ENCODE measurements around the gene BBS10. TPM values are rescaled to one million over a fixed set of nuclear protein-coding genes. Genes with fewer than 3 reads are reported as not detected.
A peak's percentile ranks its signal among the peaks of the same experiment; 100 is the strongest.
"Not testable (repeated sequence)": the region's sequence is repeated elsewhere in the genome, so short reads cannot be mapped to it uniquely, and the experiment has no call there.

The BBS10 gene
- total RNA-seq, 1 donor: 13.8 TPM

DNA sequence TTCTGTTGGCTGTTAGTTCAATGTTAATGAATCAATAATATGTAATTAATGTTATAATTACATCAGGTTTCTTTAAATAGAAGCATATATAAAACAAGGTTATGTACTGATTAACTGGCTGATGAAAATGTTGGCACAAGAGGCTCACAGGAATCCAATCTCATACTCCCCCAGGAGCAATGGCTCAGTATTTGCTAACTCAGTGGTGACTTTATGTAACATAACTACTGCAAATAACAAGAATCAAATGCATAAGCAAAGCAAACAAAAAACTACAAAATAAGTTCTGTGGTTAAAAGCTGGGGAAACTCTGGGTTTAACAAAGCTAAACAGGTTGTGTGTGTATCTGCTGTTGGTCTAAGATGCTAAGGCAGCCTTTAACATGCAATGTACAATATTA is 27.7 kb upstream of the BBS10 start:
- TF ChIP-seq, protein P1, sequence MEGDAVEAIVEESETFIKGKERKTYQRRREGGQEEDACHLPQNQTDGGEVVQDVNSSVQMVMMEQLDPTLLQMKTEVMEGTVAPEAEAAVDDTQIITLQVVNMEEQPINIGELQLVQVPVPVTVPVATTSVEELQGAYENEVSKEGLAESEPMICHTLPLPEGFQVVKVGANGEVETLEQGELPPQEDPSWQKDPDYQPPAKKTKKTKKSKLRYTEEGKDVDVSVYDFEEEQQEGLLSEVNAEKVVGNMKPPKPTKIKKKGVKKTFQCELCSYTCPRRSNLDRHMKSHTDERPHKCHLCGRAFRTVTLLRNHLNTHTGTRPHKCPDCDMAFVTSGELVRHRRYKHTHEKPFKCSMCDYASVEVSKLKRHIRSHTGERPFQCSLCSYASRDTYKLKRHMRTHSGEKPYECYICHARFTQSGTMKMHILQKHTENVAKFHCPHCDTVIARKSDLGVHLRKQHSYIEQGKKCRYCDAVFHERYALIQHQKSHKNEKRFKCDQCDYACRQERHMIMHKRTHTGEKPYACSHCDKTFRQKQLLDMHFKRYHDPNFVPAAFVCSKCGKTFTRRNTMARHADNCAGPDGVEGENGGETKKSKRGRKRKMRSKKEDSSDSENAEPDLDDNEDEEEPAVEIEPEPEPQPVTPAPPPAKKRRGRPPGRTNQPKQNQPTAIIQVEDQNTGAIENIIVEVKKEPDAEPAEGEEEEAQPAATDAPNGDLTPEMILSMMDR (IDR thresholded peaks at IDR 0.05; ENCODE audit: insufficient read depth, low read depth, low read length): no peak
- no peak overlapping the region for H3K4me3 ChIP-seq (ENCODE audit: low read depth, low read length)
- DNase-seq (ENCODE audit: low read depth): peak; percentile 4

DNA sequence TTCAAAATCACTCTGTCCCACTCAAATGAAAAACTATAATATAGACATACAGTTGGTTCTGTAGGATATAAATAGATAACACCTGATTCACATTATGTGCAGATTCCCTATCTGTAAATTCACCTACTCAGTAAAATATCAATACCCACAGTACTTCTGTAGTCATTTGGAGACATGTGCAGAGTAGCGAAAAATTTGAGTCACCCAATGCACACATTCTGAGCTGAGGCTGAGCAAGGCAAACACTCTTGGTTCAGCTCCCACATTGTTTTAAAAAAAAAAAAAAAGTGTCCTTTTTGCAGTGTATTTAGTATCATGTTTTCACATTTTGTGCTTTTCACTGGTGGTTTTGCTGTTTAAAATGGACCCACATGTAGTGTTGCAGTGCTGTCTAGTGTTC is 27.3 kb upstream of the BBS10 start:
- DNase-seq (ENCODE audit: low read depth): no peak
- TF ChIP-seq, protein P1 (IDR thresholded peaks at IDR 0.05; ENCODE audit: insufficient read depth, low read depth, low read length): no peak
- no peak overlapping the region for H3K4me3 ChIP-seq (ENCODE audit: low read depth, low read length)

DNA sequence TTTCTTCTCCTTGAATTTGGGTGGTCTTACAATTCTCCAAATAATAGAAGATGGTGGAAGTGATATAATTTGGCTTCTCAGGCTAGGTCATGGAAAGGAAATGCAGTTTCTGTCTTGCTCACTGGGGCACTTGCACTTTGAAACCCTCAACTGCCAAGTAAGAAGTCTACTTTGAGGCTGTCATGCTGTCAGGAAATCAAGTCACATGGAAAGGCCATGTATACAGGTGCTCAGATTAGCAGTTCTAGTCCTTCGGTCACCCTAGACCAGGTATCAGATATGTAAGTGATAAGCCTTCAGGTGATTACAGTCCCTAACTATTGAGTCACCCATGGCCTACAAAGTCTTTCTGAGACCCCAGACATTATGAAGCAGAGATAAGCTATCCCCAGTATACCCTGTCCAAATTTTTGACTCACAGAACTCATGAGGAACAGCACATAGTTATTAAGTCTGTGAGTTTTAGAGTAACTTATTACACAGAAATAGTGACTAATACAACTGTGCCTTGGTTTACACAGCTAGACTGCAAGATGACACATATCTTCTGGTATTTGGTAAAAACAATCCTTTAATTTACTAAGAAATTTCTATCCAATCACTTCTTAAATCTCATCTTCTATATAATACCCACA is 26.3 kb upstream of the BBS10 start:
- no peak overlapping the region for H3K4me3 ChIP-seq (ENCODE audit: low read depth, low read length)
- TF ChIP-seq, protein P1 (IDR thresholded peaks at IDR 0.05; ENCODE audit: insufficient read depth, low read depth, low read length): no peak
- no peak for DNase-seq (ENCODE audit: low read depth)

DNA sequence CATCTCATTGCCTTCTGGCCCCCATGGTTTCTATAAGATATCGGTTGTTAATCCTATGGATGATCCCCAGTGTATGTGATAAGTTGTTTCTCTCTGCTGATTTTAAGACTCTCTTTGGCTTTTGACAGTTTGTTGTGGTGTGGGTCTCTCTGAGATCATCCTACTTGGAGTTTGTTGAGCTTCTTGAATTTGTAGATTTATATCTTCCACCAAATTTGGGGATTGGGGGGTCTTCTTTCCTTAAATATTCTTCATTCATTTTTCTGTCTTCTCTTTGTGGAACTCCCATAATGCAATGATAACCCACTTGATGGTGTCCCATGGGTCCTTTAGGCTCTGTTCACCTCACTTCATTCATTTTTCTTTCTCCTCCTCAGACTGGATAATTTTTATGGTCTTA is 20.0 kb upstream of the BBS10 start:
- TF ChIP-seq, protein P1 (IDR thresholded peaks at IDR 0.05; ENCODE audit: insufficient read depth, low read depth, low read length): no peak
- DNase-seq (ENCODE audit: low read depth): no peak
- no peak overlapping the region for H3K4me3 ChIP-seq (ENCODE audit: low read depth, low read length)

DNA sequence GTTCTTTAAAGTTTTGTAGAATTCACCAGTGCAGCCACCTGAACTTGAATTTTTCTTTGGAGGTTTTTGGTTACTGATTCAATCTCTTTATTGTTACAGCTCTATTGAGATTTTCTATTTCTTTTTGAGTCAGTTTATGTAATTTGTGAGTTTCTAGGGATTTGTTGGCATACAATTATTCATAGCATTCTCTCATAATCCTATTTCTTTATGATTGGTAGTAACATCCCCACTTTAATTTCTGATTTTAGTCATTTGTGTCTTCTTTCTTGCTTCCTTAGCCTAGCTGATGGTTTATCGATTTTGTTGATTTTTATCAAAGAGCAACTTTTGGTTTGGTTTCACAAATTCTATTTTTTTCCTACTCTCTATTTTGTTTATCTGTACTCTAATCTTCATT is 17.9 kb upstream of the BBS10 start:
- no peak for DNase-seq (ENCODE audit: low read depth)
- TF ChIP-seq, protein P1 (IDR thresholded peaks at IDR 0.05; ENCODE audit: insufficient read depth, low read depth, low read length): no peak
- H3K4me3 ChIP-seq (ENCODE audit: low read depth, low read length): no peak overlapping the region

DNA sequence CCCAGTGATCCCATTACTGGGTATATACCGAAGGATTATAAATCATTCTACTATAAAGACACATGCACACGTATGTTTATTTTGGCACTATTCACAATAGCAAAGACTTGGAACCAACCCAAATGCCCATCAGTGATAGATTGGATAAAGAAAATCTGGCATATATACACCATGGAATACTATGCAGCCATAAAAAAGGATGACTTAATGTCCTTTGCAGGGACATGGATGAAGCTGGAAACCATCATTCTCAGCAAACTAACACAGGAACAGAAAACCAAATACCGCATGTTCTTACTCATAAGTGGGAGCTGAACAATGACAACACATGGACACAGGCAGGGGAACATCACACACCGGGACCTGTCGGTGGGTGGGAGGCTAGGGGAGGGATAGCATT is 15.9 kb upstream of the BBS10 start:
- not testable (repeated sequence) for DNase-seq (ENCODE audit: low read depth); H3K4me3 ChIP-seq (ENCODE audit: low read depth, low read length)

DNA sequence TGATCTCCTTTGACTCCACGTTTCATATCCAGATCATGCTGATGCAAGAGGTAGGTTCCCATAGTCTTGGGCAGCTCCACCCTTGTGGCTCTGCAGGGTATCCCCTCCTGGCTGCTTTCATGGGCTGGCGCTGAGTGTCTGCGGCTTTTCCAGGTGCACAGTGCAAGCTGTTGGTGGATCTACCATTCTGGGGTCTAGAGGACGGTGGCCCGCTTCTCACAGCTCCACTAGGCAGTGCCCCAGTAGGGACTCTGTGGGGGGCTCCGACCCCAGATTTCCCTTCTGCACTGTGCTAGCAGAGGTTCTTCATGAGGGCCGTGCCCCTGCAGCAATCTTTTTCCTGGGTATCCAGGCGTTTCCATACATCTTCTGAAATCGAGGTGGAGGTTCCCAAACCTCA is 12.1 kb upstream of the BBS10 start:
- TF ChIP-seq, protein P1 (IDR thresholded peaks at IDR 0.05; ENCODE audit: insufficient read depth, low read depth, low read length): no peak
- H3K4me3 ChIP-seq (ENCODE audit: low read depth, low read length): no peak overlapping the region
- no peak for DNase-seq (ENCODE audit: low read depth)

Measured in fibroblast of villous mesenchyme (primary cell).